Stimulated activated CD4-positive, alpha-beta T cell treated with anti-CD3 and anti-CD28 coated beads, Interleukin-15, amount 100 ng/mL, for 1 hour (primary cell): ENCODE data around the gene PTGER1.
"Not testable (repeated sequence)": the region's sequence is repeated elsewhere in the genome, so short reads cannot be mapped to it uniquely, and the experiment has no call there.

Experiments used
- DNase-seq, 2 donors: peaks; one replicate each; pipeline ENCODE4 v3.0.0-alpha.2; 2020; ENCODE audit warnings: low read depth in 1 of 2, low spot score in 1 of 2

PTGER1 gene

GRCh38 chr19:14475251-14476073 lies at the start of gene PTGER1:
Gene PTGER1 (minus strand): TSS chr19:14475354. CDS start chr19:14474320, 1,034 bp downstream.
- no peak for DNase-seq

DNA sequence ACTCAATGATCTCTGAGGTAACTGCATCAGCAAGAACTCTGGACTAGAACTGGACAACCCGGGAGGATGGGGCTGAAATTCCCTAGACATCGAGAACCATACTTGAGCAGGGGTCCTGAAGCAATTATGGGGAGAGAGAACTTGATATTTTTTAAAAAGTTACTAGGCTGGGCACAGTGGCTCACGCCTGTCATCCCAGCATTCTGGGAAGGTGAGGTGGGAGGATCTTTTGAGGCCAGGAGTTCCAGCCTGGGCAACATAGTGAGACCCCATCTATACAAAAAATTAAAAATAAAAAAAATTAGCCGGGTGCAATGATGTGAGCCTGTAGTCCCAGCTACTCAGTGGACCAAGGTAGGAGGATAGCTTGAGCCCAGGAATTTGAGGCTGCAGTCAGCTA lies 45.4 kb upstream of the PTGER1 start:
- no peak for DNase-seq

DNA sequence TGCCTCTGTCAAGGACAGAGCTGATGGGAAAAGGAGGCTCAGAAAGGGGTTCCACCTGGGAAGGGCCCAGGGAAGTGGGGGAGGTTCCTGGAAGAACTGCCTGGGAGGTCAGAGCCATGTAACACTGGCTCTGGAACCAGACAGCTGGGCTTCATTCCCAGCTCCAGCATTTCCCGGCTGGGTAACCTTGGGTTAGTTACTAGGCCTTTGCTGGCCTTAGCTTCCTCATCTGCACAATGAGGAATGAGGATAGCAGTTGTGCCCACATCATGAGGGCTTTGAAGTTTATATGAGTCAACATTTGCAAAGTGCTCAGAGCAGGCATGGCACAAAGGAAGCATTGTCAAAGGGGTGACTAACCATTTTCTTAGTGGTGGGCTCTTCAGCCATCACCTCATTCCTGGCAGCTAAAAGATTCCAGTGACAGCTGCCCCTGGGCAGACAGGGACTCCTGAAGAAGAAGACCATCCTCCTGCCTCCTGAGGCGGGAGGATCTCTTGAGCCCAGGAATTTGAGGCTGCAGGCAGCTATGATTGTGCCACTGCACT lies 44.8 kb upstream of the PTGER1 start:
- no peak for DNase-seq

DNA sequence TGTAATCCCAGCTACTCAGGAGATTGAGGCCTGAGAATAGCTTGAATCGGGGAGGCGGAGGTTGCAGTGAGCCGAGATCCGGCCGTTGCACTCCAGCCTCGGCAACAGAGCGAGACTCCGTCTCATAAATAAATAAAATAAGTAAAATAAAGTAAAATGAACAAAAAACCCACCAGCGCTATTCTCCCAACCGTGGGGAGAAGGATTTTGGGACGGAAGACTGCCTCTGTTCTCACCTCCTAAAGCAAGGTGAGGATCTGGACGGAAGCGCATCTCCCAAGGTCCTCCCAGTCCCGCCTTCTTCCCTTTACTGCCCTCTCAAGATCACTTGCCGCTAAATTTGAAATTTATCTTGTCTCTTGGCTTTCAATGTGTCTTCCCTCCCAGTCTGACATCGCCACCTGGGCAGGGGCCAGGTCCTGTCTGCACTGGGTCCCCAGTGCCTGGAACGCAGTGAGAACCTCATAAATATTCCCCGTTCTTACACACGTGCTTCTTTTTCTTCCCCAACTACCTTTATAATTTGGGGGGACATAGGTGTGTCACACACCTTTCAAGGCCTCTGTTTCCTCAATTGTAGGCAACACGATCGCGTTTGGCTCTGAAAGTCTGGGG lies 44.2 kb upstream of the PTGER1 start:
- DNase-seq, result no peak

DNA sequence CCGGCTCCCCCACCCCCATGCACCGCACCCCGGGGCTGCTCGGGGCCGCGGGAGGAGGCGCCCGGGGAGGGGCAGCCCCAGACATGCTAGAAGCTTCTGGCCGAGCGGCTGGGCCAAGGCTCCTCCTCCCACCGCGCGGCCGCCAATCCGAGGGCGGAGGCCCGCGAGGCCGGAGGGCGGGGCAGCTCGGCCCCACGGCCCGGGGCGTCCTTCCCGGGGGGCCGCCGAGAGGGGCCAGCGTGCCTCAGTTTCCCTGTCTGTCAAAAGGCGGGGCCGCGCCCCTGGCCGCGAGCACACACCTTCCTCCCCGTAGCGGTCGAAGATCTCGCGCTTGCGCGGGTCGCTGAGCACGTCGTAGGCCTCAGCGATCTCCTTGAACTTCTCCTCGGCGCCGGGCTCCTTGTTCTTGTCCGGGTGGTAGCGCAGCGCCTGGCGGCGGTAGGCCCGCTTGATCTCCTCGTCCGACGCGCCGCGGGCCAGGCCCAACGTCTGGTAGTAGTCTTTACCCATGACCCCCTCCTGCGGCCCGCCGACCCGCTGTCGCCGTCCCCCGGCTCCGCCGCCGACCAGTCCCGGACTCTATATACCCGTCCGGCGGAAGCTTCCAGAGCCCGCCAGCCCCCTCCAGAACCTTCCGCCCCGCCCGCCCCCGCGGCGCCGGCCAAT lies 42.8 kb upstream of the PTGER1 start, which contains the start of gene DNAJB1:
TSS of gene DNAJB1 (minus strand) at position 558 of the 666 bp plus-strand sequence. CDS start at position 510, 48 bp downstream.
- peak in 1 of 2 donors; percentile 49 for DNase-seq

GRCh38 chr19:14517446-14517839 lies 42.3 kb upstream of the PTGER1 start:
- no peak for DNase-seq

DNA sequence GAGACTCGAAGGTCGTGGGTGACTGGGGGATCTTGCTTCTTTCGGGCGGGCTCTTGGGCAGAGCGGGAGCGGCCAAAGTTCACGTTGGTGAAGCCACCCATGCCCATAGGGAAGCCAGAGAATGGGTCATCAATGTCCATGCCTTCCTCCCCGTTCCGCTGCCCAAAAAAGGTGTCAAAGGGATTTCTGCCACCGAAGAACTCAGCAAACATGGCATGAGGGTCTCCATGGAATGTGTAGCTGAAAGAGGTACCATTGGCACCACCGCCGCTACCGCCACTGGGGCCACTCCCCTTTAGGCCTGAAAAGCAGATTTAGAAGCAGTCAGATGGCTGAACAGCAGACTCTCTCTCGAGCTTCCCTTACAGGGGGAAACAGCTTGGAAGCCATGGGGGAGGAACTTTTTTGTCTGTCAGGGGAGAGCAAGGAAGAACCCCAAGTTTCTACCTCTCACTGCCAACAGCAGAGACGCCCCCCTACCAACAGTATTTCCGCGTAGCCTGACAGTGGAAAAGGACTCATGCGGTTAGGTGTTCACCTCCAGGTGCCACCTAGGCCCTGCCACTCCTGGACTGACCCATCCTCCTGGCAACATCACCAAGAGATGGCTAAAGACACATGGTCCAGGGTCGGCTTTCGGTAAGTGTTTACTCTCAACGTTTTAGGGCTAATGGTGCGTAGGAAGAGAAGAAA lies 41.7 kb upstream of the PTGER1 start:
- DNase-seq, result no peak

DNA sequence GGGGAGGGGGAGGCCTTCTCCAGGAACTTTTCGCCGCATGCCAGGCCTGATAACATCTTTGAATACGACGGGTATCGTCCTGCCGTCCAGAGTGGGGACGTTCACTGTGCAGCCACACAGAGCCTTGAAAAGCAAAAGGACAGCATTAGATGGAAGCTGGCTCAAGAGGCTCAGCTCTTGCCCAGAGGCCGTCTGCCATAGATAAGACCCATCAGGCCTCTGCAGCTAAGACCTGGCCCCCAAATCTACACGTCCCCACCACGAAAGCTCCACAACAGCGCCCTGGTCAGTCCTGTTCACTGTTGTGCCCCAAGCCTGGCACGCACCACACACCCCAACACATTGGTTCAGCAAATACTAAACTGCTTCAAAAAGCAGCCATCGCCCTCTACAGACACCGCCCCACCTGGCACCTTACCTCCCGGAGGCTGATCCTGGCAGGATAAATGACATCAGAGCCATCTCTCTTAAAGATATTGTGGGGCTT lies 40.9 kb upstream of the PTGER1 start:
- DNase-seq, result no peak

- no peak for DNase-seq
These were observed 40.4 kb upstream of the PTGER1 start for GRCh38 chr19:14515501-14516047.

- DNase-seq, result no peak
These were observed 39.2 kb upstream of the PTGER1 start for GRCh38 chr19:14514215-14514863.

DNA sequence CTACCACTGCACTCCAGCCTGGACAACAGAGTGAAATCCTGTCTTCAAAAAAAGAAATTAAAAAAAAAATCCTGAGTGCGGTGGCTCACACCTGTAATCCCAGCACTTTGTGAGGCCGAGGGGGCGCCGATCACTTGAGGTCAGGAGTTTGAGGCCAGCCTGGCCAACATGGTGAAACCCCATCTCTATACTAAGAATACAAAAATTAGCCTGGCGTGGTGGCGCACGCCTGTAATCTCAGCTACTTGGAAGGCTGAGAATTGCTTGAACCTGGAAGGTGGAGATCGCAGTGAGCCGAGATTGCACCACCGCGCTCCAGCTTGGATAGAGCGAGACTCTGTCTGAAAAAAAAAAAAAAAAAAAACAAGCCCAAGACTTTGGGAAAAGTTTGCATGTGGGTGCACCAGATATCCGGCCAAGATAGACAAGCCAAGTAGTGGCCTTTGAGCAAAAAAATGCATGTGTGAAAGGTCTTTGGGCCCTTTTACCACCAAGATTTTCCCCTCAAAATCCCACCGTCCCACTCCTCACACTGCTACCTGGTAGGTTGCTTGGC lies 37.3 kb upstream of the PTGER1 start:
- DNase-seq, result no peak

- no peak for DNase-seq
These were observed 36.1 kb upstream of the PTGER1 start for GRCh38 chr19:14511229-14511593.

GRCh38 chr19:14510311-14511228 lies 35.4 kb upstream of the PTGER1 start:
- DNase-seq, result no peak

- no peak for DNase-seq
These were observed 32.8 kb upstream of the PTGER1 start for GRCh38 chr19:14507704-14508542.

DNA sequence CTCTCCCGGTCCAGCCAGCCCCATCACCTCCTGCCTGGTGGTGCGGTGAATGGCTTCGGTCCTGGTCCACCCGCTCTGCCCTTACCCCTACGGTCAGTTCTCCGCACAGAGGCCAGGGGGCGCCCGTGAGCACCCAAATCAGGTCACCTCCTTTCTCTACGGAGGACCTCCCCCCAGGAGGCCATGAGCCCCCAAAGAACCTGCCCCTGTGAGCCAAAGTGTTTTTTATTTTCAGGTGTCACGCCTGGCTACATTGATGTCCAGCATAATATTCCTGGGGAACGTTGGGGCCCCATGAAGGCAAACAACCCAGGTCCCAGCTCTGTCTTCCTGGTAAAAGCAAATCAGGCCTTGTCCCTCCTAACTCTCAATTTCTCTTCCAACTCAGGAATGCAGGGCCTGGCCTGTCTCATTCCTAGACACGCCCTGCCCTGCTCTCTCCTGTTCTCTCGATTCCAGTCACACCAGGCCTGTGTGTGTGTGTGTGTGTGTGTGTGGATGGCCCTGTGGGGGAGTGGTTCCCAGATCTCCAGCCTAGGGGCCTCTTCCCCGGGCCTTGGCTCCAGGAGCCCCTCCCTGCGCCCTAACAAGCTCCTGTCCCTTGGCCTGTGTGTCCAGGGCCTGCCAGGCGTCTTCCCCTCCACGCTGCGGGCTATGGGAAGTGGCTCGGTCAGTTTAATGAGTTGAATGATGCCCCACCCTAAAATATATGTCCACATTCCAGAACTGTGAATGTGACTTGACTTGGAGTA lies 30.5 kb upstream of the PTGER1 start:
- peak in 1 of 2 donors; percentile 55 for DNase-seq

DNA sequence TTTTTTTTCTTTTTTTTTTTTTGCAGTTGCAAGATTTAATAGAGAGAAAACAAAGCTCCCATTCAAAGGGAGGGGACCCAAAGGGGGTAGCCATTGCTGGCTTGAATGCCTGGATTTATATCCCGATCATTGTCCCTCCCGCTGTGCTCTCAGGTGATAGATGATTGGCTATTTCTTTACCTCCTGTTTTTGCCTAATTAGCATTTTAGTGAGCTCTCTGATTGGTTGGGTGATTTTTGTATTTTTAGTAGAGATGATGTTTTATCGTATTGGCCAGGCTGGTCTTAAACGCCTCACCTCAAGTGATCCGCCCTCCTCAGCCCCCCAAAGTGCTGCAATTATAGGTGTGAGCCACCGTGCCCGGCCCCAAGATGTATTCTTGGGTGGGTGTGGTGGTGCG lies 29.4 kb upstream of the PTGER1 start:
- DNase-seq, result not testable (repeated sequence)

DNA sequence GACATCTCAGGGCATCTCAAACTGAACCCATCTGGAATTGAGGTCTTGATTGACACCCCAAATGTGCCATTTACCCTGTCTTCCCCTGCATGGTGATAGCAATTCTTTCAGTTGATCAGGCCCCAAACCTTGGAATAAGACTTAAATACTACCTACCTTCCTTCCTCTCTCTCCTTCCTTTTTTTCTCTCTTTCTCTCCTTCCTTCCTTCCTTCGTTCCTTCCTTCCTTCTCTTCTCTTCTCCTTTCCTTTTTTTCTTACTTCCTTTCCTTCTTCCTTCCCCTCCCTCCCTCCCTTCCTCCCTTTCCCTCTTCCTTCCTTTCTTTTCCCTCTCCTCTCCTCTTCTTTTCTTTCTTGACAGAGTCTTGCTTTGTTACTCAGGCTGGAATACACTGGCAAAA lies 28.1 kb upstream of the PTGER1 start:
- DNase-seq, result no peak
